MCF 10A (cell line): ENCODE data around the gene NOTO. TPM values are rescaled to one million over a fixed set of nuclear protein-coding genes. Genes with fewer than 3 reads are reported as not detected.
A peak's percentile ranks its signal among the peaks of the same experiment; 100 is the strongest.

Experiments
- BruUV-seq: library from RNA; stranded (reverse); fragments of 400-500 nt; replicated peaks from 2 replicates; lab custom pipeline; 2021; lab: Mats Ljungman, UMichigan
- CTCF ChIA-PET: fragments of 300-600 bp; sonication (Branson Sonifier 250); formaldehyde crosslinking; extraction: SDS; loops from one replicate; lab custom pipeline; 2021; ENCODE audit warnings: antibody characterized with exemption, inconsistent platforms; lab: Yijun Ruan, JAX
- POLR2A ChIA-PET: fragments of 300-600, 350-650 bp; sonication (Branson Sonifier 250); formaldehyde crosslinking; extraction: SDS; loops from one replicate; lab custom pipeline; 2020; ENCODE audit warnings: antibody characterized with exemption, inconsistent platforms; lab: Yijun Ruan, JAX
- DNase-seq: peaks from one replicate; pipeline ENCODE4 v3.0.0-alpha.2; 2018; ENCODE audit not compliant: unreplicated experiment
- H3K27ac Mint-ChIP-seq: one replicate; pipeline ENCODE4 v1.8.0; 2022; ENCODE audit warnings: mild to moderate bottlenecking, low read depth, mixed read lengths; ENCODE audit not compliant: unreplicated experiment
- H3K27me3 Mint-ChIP-seq: one replicate; pipeline ENCODE4 v1.8.0; 2022; ENCODE audit warnings: mixed read lengths; ENCODE audit not compliant: insufficient read depth, unreplicated experiment
- H3K36me3 Mint-ChIP-seq: one replicate; pipeline ENCODE4 v1.8.0; 2022; ENCODE audit warnings: mild to moderate bottlenecking, moderate library complexity, mixed read lengths; ENCODE audit not compliant: insufficient read depth, unreplicated experiment
- H3K4me1 Mint-ChIP-seq: one replicate; pipeline ENCODE4 v1.8.0; 2022; ENCODE audit warnings: mixed read lengths; ENCODE audit not compliant: insufficient read depth, unreplicated experiment
- H3K4me3 Mint-ChIP-seq: one replicate; pipeline ENCODE4 v1.8.0; 2022; ENCODE audit warnings: mild to moderate bottlenecking, moderate library complexity, mixed read lengths; ENCODE audit not compliant: unreplicated experiment
- H3K9me3 Mint-ChIP-seq: one replicate; pipeline ENCODE4 v1.8.0; 2022; ENCODE audit warnings: mixed read lengths; ENCODE audit not compliant: unreplicated experiment
- intact Hi-C: fragments of 100-400 bp; cut with micrococcal nuclease; formaldehyde crosslinking; loops from 2 replicates; pipeline ENCODE4 v1.14.1; 2022
- total RNA-seq: library from RNA; stranded (reverse); gene quantifications from 2 replicates; pipeline ENCODE4 v1.2.3, GENCODE V29; 2022
- TF ChIP-seq, protein P1 (sequence below): fragments of 200-600 bp; IDR thresholded peaks from one replicate; pipeline ENCODE4 v1.8.0; 2022; ENCODE audit warnings: antibody characterized with exemption, mild to moderate bottlenecking; ENCODE audit not compliant: unreplicated experiment

NOTO gene
- total RNA-seq, 1 experiment from 2014 or later: not detected

DNA sequence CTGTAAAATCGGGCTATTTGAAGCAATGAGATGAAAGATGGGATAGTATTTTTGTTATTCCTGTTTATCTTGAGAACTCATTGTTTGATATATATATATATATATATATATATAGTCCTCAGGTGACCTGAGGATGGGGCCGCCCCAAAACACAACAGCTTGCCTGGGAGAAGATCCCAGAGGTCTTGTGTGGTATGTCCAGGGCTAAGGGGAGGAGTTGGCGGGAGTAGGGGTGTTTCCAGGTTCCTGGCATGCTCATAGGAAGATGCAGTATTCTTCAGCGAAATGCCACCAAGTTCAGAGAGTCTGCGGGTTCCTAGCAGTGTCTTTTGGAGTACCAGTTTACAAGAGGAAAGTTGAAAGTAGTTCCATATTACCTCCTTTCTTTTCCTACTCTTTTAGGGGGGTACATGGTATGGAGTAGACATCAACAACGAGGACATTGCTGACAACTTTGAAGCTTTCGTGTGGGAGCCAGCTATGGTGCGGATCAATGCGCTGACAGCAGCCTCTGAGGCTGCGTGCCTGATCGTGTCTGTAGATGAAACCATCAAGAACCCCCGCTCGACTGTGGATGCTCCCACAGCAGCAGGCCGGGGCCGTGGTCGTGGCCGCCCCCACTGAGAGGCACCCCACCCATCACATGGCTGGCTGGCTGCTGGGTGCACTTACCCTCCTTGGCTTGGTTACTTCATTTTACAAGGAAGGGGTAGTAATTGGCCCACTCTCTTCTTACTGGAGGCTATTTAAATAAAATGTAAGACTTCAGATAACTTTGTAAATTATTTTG is 50.1 kb downstream of the NOTO start:
- CTCF ChIA-PET: no interaction called here

DNA sequence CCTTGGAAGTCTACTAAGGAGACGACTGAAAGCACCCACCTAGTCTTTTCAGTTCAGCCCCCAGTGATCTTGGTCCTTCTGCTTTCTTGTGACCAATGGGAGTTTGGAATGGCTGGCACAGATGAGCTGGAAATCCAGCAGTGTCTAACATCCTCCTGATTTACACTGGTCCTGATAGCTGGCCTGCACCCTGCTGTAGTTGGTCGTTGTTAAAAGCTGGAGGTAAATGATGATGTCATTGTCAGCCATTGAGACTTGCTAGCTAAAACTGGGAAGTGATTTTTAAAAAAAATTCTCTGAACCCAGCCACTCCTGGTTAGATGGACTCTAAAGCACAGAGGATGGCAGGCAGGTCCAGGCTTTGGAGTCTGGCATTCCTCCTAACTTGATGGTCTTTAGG is 51.0 kb downstream of the NOTO start:
- ChIA-PET CTCF (interaction anchor here (0.7 kb wide), 1 partner anchor 18 kb away, joined by 3 read pairs; no protein-coding TSS in a partner anchor), POLR2A (interaction anchor here (1.1 to 2.4 kb wide), 4 partner anchors 19 to 38 kb away, joined by 3 to 11 read pairs (median 3); partner anchors contain the start of genes CCT7 and PRADC1)
- TF ChIP-seq, protein P1, sequence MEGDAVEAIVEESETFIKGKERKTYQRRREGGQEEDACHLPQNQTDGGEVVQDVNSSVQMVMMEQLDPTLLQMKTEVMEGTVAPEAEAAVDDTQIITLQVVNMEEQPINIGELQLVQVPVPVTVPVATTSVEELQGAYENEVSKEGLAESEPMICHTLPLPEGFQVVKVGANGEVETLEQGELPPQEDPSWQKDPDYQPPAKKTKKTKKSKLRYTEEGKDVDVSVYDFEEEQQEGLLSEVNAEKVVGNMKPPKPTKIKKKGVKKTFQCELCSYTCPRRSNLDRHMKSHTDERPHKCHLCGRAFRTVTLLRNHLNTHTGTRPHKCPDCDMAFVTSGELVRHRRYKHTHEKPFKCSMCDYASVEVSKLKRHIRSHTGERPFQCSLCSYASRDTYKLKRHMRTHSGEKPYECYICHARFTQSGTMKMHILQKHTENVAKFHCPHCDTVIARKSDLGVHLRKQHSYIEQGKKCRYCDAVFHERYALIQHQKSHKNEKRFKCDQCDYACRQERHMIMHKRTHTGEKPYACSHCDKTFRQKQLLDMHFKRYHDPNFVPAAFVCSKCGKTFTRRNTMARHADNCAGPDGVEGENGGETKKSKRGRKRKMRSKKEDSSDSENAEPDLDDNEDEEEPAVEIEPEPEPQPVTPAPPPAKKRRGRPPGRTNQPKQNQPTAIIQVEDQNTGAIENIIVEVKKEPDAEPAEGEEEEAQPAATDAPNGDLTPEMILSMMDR: no peak
- no peaks in the 10 kb centered on the region for H3K27me3 Mint-ChIP-seq
- H3K36me3 Mint-ChIP-seq: peaks cover 56% of the 10 kb centered on the region
- H3K4me3 Mint-ChIP-seq: no peak overlapping the region
- BruUV-seq: no TSS peak
- intact Hi-C loops: no loop called here
- no peaks in the 10 kb centered on the region for H3K9me3 Mint-ChIP-seq
- H3K4me1 Mint-ChIP-seq: no peaks in the 10 kb centered on the region
- no peak for DNase-seq
- H3K27ac Mint-ChIP-seq: no peak overlapping the region

More for the DNA sequence above, 50.1 kb downstream of the NOTO start:
- intact Hi-C loops: no loop called here
- no TSS peak for BruUV-seq
- H3K27ac Mint-ChIP-seq: no peak overlapping the region
- DNase-seq: no peak
- H3K4me3 Mint-ChIP-seq: no peak overlapping the region
- H3K27me3 Mint-ChIP-seq: no peaks in the 10 kb centered on the region
- POLR2A ChIA-PET: interaction anchor here (1.2 to 2.4 kb wide), 4 partner anchors 18 to 75 kb away, joined by 3 to 11 read pairs (median 3); partner anchors contain the start of genes CCT7 and PRADC1
- TF ChIP-seq, protein P1: no peak
- peaks cover 66% of the 10 kb centered on the region for H3K36me3 Mint-ChIP-seq
- H3K4me1 Mint-ChIP-seq: no peaks in the 10 kb centered on the region
- no peaks in the 10 kb centered on the region for H3K9me3 Mint-ChIP-seq

DNA sequence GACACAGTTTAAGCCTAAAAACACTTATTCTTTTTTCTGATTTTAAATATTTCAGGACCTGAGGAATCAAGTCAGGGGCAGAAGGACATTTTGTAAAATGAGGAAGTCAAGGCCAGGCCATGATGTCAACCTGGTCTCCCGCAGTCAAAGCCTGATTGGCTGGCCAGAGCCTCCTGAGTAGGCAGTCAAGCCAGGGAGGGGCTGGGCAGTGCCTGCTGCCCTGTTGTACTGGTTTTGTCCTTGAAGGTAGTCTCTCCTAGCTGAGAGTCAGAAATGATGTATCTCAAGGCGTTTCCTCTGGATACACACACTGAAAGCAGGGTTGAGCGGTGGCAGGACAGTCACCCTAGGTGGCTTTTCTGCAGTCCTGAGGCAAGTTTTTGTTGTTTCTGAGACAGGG is 51.5 kb downstream of the NOTO start:
- Mint-ChIP-seq H3K9me3 (no peaks in the 10 kb centered on the region), H3K27me3 (no peaks in the 10 kb centered on the region), H3K36me3 (peaks cover 51% of the 10 kb centered on the region), H3K4me3 (no peak overlapping the region), H3K27ac (no peak overlapping the region), H3K4me1 (no peaks in the 10 kb centered on the region)
- intact Hi-C loops: no loop called here
- BruUV-seq: no TSS peak
- ChIA-PET CTCF (interaction anchor here (0.6 to 0.7 kb wide), 3 partner anchors 14 to 60 kb away, joined by 3 to 5 read pairs (median 3); no protein-coding TSS in a partner anchor), POLR2A (interaction anchor here (0.6 to 2.4 kb wide), 5 partner anchors 9 to 77 kb away, joined by 3 to 11 read pairs (median 3); partner anchors contain the start of genes CCT7 and PRADC1)
- TF ChIP-seq, protein P1: no peak
- no peak for DNase-seq

DNA sequence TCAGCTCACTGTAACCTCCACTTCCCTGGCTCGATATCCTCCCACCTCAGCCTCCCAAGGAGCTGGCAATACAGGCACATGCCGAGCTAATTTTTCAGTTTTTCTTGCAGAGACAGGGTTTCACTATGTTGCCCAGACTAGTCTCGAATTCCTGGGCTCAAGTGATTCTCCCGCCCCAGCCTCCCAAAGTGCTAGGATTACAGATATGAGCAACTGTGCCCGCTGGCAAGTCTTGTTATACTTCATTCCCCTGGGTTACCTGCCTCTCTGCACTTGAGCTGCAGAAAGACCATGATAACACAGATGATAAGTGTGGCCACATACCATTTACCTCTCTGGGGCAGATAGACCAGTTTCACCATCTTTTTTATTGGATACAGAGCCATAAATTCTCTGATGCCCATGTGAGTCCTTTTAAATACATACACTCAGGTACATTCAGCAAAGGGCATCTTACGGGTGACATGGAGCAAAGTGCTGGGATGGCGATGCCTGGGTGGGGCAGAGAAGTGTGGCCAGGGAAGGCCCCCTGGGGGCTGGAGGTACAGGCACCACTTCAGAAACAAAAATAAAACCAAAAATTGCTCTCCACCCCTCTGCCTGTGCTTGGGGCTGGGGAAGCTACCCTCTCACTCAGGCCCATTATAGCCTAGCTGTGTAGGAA is 52.1 kb downstream of the NOTO start:
- DNase-seq: no peak
- CTCF ChIA-PET: interaction anchor here (0.6 kb wide), 2 partner anchors 13 to 59 kb away, joined by 3 to 5 read pairs; no protein-coding TSS in a partner anchor
- intact Hi-C loops: no loop called here
- BruUV-seq: TSS peak; percentile 8
- no peak overlapping the region for H3K27ac Mint-ChIP-seq
- H3K27me3 Mint-ChIP-seq: no peaks in the 10 kb centered on the region
- no peaks in the 10 kb centered on the region for H3K9me3 Mint-ChIP-seq
- no peaks in the 10 kb centered on the region for H3K4me1 Mint-ChIP-seq
- POLR2A ChIA-PET: interaction anchor here (0.6 to 2.4 kb wide), 5 partner anchors 10 to 77 kb away, joined by 3 to 11 read pairs (median 3); partner anchors contain the start of genes CCT7 and PRADC1
- H3K4me3 Mint-ChIP-seq: no peak overlapping the region
- TF ChIP-seq, protein P1: no peak
- H3K36me3 Mint-ChIP-seq: peaks cover 45% of the 10 kb centered on the region
